Muscle of arm (tissue), 12 donors: ENCODE measurements around the gene C2orf74. TPM values are rescaled to one million over a fixed set of nuclear protein-coding genes. Genes with fewer than 3 reads are reported as not detected.

Experiments used
- DNase-seq: peaks from one replicate; pipeline ENCODE4 v3.0.0-alpha.2; 2013
- polyA plus RNA-seq, 12 donors: library from polyadenylated mRNA; unstranded; fragments of 120-200 nt; gene quantifications; one replicate each; pipeline ENCODE4 v1.2.1, GENCODE V29; 2013; ENCODE audit not compliant: insufficient read length in 12 of 12

The C2orf74 gene
- polyA plus RNA-seq, 12 donors: 16.1 to 43.5 (median 24.2) TPM; not detected in 1

- DNase-seq: no peak
These were observed 43.1 kb downstream of the C2orf74 start for GRCh38 chr2:61205132-61205531.

GRCh38 chr2:61210332-61210981 lies 48.5 kb downstream of the C2orf74 start:
- no peak for DNase-seq

GRCh38 chr2:61214171-61214570 lies 52.2 kb downstream of the C2orf74 start:
- no peak for DNase-seq

Other genes starting within 250 kb of the C2orf74 start
- 10 to 100 TPM in 11 of 12 donors, not detected in 1; 17.6 to 30.2 (median 24.4) TPM for gene PEX13, start 144.5 kb upstream of the C2orf74 start, polyA plus RNA-seq
- 1 to 10 TPM in 11 of 12 donors, not detected in 1; 3.8 to 9.5 (median 5.2) TPM for gene PUS10, start 143.9 kb upstream of the C2orf74 start, polyA plus RNA-seq
- 10 to 100 TPM in 9 of 12 donors, 1 to 10 TPM in 2, not detected in 1; 8.9 to 31.1 (median 13.3) TPM for gene SANBR, start 96.3 kb upstream of the C2orf74 start, polyA plus RNA-seq